SK-N-MC (cell line): Measurements from ENCODE around the gene NELFCD.

Experiments used
- EZH2 ChIP-seq: fragments of 200-600 bp; sonication (generic); IDR thresholded peaks from one replicate; pipeline ENCODE4 v1.6.1; 2017; ENCODE audit warnings: antibody characterized with exemption
- POLR2AphosphoS5 ChIP-seq: IDR thresholded peaks from 2 replicates; pipeline ENCODE4 v1.6.1; 2012; ENCODE audit warnings: mild to moderate bottlenecking, low read depth, low read length, borderline replicate concordance

- TF ChIP-seq POLR2AphosphoS5 = no peak
- no peak for TF ChIP-seq EZH2
Observed at GRCh38 chr20:58986286-58986967, 5.4 kb downstream of the NELFCD start.
